ENCODE data around the gene WFDC2.

The WFDC2 gene

GRCh38 chr20:45469336-45470261 is at the start of gene WFDC2:
Gene WFDC2 (plus strand): TSS chr20:45469753. CDS start chr20:45469782, 29 bp downstream.
- DNase-seq (ENCODE audit: insufficient read length, low spot score), result no peak
- FAIRE-seq, result no peak

GRCh38 chr20:45420125-45420524 is 49.4 kb upstream of the WFDC2 start:
- DNase-seq (ENCODE audit: insufficient read length, low spot score), result no peak
- FAIRE-seq, result no peak

- DNase-seq (ENCODE audit: insufficient read length, low spot score), result no peak
- FAIRE-seq, result no peak
These were observed 45.9 kb upstream of the WFDC2 start for GRCh38 chr20:45423700-45424099.

GRCh38 chr20:45425561-45425960 is 44.0 kb upstream of the WFDC2 start:
- DNase-seq (ENCODE audit: insufficient read length, low spot score), result no peak
- FAIRE-seq, result no peak

- FAIRE-seq (no peak), DNase-seq (ENCODE audit: insufficient read length, low spot score) (no peak)
These were observed 43.1 kb upstream of the WFDC2 start for GRCh38 chr20:45426320-45427016.

GRCh38 chr20:45427236-45428149 is 42.1 kb upstream of the WFDC2 start:
- FAIRE-seq, result no peak
- DNase-seq (ENCODE audit: insufficient read length, low spot score), result no peak

GRCh38 chr20:45429618-45430017 is 39.9 kb upstream of the WFDC2 start:
- no peak for DNase-seq (ENCODE audit: insufficient read length, low spot score)
- FAIRE-seq, result no peak

GRCh38 chr20:45432294-45432693 is 37.3 kb upstream of the WFDC2 start:
- FAIRE-seq, result peak; percentile 89
- peak; percentile 57 for DNase-seq (ENCODE audit: insufficient read length, low spot score)

- FAIRE-seq, result no peak
- no peak for DNase-seq (ENCODE audit: insufficient read length, low spot score)
These were observed 36.2 kb upstream of the WFDC2 start for GRCh38 chr20:45433316-45433715.

GRCh38 chr20:45433976-45434375 is 35.6 kb upstream of the WFDC2 start:
- DNase-seq (ENCODE audit: insufficient read length, low spot score) (no peak), FAIRE-seq (no peak)

GRCh38 chr20:45436732-45437485 is 32.6 kb upstream of the WFDC2 start:
- FAIRE-seq (peak; percentile 90), DNase-seq (ENCODE audit: insufficient read length, low spot score) (peak; percentile 74)

- no peak for DNase-seq (ENCODE audit: insufficient read length, low spot score)
- FAIRE-seq, result no peak
These were observed 29.1 kb upstream of the WFDC2 start for GRCh38 chr20:45440424-45440823.

GRCh38 chr20:45440891-45441685 is 28.5 kb upstream of the WFDC2 start:
- DNase-seq (ENCODE audit: insufficient read length, low spot score), result no peak
- FAIRE-seq, result no peak

GRCh38 chr20:45441746-45442145 is 27.8 kb upstream of the WFDC2 start:
- no peak for DNase-seq (ENCODE audit: insufficient read length, low spot score)
- no peak for FAIRE-seq

- FAIRE-seq, result no peak
- no peak for DNase-seq (ENCODE audit: insufficient read length, low spot score)
These were observed 25.5 kb upstream of the WFDC2 start for GRCh38 chr20:45444050-45444449.

GRCh38 chr20:45445805-45446562 is 23.6 kb upstream of the WFDC2 start:
- DNase-seq (ENCODE audit: insufficient read length, low spot score) (no peak), FAIRE-seq (peak; percentile 23)

GRCh38 chr20:45448270-45448669 is 21.3 kb upstream of the WFDC2 start:
- no peak for FAIRE-seq

GRCh38 chr20:45449528-45449927 is 20.0 kb upstream of the WFDC2 start:
- DNase-seq (ENCODE audit: insufficient read length, low spot score), result no peak
- no peak for FAIRE-seq

More at GRCh38 chr20:45448270-45448669, 21.3 kb upstream of the WFDC2 start:
- no peak for DNase-seq (ENCODE audit: insufficient read length, low spot score)
